Measurements from ENCODE around the gene CCDC85C.

CCDC85C gene

DNA sequence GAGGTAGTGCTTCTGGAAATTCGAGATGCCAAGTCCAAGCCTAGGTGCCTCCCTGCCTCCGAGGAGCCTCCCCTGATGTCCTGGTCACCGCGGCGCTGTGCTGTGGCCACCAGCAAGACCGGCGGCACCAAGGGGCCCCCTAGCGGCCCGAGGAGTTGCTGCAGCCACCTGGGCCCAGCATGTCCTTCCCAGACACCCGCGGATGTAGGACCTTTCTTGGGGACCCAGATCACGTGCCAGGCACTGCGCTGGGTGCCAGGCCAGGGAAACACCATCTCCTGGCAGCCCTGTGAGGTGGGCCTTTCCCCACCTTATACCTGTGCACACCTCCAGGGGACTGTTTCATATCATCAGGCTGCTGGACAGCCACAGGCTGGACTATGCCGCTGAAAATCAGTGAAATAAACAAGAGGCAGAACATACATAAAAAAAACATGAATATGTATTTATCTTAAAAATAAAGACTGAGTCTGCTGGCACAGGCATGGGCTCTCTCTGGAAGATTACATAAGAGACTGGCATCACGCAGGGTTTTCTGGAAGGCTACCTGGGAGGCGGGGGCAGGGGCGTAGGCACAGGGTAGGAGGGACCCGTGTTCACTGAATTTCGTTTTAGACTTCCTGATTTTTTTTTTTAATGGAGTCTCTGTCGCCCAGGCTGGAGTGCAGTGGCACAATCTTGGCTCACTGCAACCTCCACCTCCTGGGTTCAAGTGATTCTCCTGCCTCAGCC is 25.0 kb upstream of the CCDC85C start:
- peak; percentile 55 to 67 for DNase-seq

DNA sequence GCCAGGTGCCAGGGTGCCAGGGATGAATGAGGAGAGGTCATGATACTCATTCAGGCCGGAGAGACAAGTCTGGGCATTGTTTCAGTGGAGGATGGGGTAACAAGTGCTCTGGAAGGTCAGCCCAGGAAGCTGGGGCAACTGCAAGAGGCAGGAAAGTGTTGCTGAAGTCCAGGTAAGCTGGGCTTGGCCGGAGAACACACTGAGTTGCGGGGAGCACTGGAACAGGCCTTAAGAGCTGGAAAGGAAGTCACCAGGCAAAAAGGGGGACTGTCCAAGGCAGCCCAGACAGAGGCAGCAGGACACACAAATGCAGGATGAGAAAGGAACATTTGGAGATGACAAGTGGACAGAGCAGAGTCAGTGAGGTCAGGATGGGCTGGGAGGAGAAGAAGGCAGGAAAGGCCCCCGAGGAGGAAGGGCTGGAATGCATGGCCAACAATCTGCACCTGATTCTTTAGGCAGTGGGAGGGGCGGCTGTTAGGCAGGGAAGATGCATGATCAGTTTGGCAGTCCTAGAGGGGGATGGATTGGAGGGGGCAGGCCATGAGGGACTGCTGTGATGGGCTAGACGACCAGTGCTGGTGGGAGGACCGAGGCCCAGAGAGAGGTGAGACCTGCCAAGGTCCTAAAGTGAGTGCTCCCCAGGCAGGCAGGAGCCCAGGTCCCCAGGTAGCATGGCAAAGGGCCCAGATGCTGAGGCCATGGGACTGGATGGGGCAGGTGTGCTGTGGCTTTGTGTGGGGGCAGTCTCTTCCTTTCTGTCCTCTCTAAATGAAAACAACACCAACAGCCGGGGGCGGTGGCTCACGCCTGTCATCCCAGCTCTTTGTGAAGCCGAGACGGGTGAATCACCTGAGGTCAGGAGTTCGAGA is 23.7 kb upstream of the CCDC85C start:
- DNase-seq: no peak

DNA sequence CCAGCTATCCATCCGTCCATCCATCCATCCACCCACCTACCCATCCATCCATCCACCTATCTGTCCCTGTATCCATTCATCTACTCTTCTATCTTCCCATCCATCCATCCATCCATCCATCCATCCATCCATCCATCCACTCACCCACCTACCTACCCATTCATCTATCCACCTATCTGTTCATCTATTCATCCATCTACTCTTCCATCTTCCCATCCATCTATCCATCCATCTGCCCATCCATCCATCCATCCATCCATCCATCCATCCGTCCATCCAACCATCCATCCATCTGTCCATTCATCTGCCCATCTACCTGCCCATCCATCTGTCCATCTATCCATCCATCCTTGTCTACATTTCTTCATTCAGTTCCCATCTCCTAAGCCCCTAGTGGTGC is 23.1 kb upstream of the CCDC85C start:
- no peak for DNase-seq

DNA sequence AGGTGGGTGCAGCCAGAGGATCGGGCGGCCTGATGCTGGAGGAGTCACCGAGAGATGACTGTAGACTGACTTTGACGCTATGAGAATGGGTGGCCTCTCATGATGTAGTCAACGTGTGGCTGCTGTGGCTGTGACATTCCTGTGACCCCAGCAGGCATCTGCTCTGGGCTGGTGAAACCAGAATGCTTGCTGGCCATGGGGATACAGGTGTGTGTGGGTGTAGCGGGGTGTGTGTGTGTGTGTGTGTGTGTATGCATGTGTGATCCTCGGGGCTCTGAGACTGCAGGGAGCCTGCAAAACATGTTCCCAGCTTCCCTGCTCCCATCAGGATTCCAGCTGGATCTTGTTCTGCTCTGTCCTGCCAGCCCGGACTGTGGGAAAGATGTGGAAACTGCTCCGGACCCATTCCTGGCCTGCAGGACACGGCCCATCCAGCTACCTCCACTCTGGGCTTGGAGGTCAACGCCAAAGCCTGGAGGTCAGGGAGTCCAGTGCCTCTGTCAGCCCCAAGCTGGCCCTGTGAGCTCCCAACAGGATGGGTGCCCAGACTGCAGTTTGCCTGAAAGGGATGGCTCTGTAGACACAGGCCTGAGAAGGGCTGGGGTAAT is 22.1 kb upstream of the CCDC85C start:
- no peak for DNase-seq

DNA sequence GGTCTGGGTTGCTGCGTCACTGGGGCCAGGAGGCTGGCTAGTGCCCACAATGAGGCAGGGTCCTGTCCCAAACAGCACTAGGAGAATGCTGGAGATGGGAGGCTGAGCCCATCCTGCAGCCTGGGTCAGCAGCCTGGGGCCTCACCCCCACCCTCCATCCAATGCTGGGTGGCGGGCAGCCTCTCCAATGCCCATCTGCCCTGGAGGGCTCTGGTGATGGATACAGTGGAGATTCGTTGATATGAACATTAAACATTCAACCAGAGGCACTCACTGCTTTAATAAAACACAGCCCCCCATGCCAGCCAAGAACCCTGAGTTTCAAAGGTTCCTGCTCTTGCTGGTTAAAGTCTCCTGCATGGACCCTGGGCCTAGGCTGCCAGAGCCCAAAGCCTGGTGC is 21.5 kb upstream of the CCDC85C start:
- no peak for DNase-seq

DNA sequence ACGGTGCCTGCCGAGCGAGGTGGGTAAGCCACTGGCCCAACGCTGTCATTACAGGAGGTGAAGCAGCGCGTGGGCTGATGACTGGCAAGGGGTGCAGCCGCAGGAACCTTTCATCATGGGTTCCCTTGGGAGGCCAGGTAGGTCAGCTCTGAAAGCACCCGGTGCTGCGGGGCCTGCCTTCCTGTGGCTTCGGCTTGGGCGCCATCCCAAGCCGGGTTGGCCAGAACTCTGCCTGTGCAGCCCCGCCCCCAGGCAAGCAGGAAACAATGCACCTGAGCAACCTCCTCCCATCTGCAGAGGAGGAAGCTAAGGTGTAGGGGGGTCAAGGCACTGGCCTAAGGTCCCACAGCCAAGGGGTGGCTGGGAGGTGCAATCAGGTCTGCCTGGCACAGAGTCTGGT is 21.0 kb upstream of the CCDC85C start:
- no peak for DNase-seq

DNA sequence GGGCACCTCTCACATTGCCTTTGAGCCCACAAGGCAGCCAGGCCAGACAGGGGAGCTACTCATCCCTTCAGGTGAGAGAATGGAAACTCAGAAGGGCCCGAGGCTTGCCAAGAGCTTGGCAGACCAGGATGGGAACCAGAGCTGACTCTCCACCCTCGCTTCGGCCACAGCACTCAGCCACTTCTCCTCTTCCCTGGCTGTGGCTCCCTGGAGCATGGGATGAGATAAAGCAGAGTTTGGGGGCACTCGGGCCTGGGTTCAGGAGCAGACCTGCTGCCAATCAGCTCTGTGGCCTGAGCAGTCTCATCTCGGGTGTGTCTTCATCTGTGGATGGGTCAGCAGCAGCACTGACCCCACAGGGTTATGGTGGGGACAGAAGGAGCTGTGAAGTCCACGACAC is 20.0 kb upstream of the CCDC85C start:
- no peak for DNase-seq

DNA sequence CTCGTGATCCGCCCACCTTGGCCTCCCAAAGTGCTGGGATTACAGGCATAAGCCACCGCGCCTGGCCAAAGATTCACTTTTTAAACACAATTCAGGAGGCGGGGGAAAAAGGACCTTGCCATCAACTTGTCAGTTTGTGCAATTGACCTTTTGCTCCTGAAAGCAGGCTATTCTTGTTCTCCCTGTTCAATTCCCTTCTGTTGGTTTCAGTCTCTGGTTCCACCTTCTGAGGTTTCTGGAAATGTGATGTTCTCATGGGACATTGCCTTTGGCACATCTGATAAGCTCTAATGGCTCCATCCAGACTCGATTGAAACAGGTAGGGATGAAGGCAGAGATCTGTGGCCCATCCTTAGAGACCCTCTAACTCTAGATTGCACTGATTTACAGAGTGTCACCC is 17.9 kb upstream of the CCDC85C start:
- DNase-seq: no peak

DNA sequence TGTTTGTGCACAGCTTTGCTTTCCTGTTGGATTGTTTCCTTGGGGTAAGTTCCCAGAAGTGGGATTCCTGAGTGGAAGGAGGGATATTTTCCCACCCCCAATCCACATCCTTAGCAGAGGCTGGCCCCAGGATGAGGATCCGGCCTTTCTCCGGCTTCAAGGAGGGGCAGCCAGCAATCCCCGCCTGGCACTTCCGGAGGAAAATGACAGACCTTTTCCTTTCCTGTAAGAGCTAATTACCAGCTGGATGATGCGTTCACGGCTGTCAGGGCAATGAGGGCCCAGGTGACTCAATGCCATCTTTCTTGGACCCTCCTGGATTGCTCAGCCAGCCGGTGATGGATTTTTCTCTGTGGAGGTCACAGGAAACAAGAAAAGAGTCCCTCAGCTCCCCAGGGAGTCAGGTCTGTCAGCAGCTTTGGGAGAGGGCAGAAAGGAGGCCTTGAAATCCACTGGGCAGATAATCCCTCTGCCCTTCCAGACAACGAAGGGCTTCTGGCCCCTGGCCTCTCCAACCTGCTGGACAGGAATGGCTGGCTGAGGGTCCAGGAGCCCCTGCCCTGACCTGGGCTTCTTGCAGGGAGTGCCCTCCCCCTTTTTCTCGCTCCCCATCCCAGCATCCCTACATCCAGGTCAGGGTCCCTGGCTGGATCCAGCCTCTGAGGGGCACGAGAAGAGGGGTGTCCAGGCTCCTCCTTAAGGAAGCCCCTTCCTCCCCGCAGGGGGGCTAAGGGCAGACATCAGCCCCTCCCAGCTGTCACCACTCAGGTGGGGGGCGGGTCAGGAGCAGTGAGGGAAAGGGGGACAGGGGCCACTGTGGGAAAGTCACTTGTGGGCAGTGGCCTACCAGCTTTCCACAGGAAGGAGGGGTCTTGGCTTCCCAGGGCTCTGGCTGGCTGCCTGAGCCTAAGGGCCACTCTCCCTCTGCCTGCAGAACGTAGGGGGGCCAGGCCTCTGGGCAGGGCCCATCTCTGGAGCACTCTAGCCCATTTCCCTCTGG is 16.1 kb upstream of the CCDC85C start:
- no peak for DNase-seq

DNA sequence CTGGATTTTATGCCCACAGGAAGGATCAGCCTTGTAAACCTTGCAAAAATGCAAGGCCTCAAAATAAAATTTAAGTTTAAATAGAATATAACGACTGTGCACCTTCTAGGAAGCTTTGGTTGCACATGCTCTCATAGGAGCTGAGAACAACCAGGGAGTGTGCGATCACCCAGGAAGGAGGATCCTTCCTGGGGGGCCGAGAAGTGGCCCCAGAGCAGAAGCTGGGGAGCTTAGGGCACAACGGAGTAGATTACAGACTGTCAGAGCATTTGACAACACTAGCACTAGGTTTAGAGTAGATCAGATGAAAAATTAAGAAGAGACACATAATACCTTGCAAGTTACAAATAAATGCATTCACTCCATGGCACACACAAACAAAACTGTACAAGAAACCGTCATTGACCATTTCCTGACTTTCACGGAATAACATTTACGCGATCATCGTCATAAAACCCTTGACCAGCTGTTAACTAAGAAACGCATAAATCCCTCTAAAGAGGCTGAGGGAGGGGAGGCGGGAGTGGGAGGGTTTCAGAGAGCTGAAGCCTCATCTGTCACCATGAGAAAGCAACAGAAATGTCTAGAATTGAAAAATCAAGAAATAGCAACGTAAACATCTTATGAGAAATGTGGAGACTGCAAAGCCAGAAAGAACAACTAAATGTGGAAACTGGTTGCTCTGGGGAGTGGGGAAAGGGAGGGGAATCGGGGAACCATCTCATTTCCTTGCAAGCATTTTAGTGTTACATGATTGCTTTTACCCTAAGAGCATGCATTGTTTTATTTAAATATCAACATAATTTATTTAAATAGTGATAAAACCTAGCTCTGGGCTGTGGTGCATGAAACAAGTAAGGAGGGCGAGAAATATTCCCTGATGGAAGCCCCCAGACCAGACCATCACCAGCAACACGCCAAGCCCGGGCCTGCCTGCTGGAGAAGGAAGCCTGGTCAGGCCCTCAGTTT is 13.1 kb upstream of the CCDC85C start:
- no peak for DNase-seq

DNA sequence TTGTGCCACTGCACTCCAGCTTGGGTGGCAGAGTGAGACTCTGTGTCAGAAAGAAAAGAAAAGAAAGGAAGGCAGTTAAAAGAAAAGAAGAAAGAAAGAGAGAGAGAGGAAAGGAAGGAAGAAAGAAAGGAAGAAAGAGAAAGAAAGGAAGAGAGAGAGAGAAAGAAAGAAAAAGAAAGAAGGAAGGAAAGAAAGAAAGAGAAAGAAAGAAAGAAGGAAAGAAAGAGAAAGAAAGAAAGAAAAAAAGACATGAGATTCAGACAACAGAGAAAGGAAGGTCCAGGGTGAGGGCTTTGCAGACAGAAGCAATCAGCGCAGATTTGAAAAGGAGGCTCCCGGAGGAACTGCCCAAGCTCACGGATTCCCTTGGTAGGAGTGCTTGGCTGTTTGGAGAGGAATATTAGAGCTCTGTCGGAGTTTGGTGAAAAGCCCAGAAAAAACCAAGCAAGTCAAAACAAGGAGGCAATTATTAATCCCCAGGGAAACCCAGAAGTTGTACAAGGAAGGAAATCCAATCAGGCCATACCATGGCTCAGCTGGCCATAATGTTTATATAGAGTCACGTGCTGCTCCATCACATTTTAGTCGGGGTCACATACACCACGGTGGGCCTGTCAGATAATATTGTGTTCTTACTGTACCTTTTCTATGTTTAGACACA is 11.6 kb upstream of the CCDC85C start:
- DNase-seq: no peak

DNA sequence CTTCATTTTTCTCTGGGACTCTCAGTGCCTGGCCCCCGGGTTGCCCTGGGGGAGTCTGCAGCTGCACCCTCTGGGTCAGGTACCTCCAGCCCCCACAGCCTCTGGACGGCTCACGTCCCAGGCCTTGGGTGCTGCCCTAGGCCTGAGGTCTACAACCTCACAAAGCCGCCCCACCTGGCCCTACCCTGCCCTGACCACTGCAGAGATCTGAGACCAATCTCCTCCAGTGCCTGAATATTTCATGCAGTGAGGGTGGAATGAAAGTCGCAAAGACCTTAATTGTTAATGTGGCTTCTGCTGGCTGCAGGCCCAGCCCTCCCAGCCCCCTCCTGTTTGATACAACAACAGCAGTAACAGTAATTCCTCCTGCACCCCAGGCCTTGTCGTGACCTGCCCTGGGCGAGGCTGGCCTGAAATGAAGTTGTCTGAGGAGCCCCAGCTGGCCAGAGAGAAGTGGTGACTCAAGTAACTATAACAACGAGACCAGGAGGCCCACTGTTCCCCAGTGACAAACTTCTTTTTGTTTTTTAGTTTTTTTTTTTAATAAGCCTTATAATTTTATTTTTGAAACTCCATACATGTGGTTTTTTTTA is 8.8 kb upstream of the CCDC85C start:
- no peak for DNase-seq

DNA sequence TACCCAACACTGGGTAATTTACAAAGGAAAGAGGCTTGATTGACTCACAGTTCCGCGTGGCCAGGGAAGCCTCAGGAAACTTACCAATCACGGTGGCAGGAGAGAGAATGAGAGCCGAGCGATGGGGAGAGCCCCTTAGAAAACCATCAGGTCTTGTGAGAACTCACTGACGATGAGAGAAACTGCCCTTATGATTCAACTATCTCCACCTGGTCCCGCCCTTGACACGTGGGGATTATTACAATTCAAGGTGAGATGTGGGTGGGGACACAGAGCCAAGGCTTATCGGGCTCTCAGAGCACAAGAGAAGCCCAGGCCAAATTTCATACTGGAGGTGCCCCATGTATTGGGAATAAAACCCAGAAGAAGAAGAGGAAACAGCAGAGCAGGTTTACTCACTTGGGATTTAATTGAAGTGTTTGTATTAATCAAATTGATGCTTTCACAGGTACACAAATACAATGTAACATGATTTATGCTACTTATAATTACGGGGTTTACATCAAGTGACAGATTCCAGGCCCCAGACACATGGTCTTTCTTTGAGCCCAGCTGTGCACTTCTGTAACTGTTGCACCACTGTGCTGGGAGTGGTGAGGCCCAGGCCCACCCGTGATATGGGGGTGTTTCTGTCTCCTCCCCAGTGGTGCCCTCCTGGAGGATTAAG is 8.2 kb upstream of the CCDC85C start:
- DNase-seq: no peak

DNA sequence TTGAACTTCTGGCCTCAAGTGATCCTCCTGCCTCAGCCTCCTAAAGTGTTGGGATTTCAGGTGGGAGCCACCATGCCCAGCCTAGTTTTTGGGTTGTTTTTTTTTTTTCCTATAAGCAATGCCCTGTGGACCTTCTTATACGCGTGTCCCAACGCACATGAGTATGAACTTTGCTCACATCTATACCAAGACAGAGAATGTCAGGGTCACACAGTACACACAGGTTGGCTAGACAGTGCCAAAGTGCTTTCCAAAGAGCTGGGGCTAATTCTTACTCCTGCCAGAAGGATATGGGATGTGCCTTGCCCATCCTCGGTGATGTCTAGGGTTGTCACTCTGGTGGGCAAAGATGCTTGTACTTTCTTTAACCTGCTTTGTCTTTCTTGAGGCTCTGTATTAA is 7.6 kb upstream of the CCDC85C start:
- no peak for DNase-seq

DNA sequence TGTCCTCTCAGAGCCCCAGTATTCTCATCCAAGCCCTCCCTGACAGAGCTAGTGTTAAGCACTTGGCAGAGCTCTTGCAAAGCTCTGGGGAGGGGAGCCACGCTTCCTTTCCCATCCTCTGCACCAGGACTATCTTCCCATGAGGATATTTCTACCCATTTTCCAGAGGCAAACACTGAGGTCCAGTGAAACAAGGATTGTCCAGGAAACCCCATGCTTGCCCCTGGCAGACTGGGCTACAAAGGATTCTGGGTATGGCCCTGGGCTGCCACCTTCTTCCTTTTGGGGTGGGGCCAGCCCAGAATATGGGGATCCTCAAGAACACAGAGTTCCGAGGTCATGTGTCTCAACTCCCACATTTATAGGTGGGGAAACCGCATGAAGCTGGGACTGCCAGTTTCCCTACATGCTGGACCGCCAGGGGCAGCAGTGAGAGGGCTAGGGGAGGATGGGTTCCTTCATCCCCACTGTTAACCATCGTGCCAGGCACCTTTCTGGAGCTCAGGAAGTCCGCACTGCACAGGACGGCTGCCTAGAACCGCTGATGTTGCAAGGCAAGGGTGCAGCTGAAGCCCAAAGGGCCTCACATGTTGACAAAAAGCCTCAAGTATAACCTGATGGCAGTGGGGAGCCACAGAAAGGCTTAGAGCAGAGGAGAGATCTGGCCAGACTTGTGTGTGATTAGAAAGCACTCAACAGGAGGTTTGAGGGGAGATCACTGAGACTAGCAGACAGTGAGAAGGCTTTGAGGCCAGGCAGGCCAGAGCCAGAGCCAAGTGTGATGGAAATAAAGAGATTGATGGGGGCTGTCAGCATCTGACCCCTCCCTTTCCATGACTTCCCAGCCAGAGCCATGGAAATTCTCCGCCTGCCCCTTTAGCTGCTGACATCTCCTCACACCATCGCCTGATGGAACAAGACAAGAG is 5.5 kb upstream of the CCDC85C start:
- DNase-seq: peak in 1 of 2 donors; percentile 22

DNA sequence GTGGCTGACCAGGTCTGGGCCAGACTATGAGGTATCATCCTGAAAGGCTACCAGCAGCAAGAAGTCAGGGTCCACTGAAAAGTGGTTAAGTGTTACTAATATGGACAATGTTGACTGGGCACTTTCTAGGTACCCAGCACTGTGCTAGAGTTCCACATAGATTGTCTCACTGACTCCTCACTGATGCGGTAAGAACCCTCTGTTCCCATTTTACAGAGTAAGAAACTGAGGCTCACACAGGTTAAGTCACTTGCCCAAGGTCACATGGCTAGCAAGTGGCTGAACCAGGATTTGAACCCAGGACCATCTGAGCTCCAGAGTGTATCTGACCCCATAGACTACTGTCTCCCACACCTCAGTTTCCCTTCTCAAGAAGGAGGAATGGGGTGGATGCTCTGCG is 4.6 kb upstream of the CCDC85C start:
- DNase-seq: no peak

DNA sequence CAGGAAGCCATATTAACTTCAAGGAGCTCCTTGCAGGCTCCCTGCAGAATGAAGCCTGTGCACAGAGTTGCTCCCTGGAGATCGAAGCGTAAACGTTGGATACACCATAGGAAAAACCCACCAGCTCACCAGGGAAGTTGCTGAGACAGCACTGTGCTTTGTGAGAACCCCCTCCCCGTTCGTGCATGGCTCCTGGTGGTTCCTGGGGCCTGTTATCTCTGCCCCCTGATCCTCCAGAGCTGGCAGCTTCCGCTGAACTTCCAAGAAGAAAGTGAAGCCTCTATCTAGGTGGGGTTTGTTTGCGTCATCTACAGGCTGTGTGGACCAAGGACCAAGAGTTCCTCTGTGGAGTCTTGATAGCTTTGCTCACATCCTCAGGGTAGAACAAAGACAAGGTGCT is 2.4 kb upstream of the CCDC85C start:
- no peak for DNase-seq

DNA sequence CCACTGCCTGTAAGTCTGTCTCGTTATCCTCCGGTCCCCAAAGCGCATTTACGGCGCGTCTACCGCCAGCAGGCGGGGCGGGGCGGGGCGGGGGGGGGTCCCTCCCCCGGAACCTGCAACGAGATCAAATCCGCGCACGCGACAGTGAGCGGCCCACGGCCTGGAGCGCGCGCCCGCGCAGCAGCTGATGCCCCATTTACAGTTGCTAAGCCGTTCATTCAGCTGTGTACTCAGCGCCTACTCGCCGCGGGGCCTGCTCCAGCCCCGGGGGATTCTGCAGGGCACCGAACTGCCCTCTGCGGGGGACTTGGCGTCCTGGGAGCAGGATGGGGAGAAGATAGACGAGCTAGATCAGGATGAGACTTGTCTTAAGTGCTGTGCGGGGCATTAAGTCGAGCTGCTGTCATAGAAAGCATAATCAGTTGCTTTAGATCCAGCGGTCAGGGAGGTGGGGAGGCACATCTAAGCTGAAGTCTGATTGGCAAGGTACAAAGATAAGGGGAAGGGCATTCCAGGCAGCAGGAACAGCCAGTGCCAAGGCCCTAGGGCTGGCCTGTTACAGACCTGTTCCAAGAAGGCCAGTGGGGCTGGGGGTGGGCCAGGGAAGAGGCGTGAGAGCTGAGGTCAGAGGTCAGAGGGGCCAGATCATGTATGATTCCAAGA is 1.4 kb upstream of the CCDC85C start:
- DNase-seq: peak; percentile 84 to 86
